HK-2 (cell line): ENCODE measurements around the gene PRAMEF2.
"Not testable (repeated sequence)": the region's sequence is repeated elsewhere in the genome, so short reads cannot be mapped to it uniquely, and the experiment has no call there.

Experiments used
- DNase-seq: peaks from one replicate; pipeline ENCODE4 v3.0.0-alpha.2; 2018; ENCODE audit not compliant: unreplicated experiment

PRAMEF2 gene, protein sequence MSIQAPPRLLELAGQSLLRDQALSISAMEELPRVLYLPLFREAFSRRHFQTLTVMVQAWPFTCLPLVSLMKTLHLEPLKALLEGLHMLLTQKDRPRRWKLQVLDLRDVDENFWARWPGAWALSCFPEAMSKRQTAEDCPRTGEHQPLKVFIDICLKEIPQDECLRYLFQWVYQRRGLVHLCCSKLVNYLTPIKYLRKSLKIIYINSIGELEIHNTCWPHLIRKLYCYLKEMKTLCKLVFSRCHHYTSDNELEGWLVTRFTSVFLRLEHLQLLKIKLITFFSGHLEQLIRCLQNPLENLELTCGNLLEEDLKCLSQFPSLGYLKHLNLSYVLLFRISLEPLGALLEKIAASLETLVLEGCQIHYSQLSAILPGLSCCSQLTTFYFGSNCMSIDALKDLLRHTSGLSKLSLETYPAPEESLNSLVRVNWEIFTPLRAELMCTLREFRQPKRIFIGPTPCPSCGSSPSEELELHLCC

DNA sequence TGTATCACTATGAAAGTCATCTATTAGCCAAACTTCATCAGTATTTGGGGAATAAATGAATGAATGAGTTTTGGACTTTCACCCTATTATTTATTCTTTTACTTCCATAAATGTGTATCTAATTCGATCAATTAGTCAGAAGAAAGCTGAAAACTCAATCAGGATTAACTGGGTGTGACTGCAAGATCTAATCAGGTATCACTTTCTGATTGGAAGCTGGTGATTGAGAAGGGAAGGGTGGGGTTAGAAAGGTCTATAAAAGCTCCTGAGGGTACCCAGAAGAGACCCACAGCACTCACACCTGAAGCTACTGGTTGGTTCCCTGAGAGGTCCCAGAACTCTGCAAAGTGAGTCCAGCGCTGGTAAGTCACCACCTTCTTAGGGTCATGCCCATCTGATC lies at the start of gene PRAMEF2:
PRAMEF2 (plus strand) TSS at position 301 of the 400 bp plus-strand sequence. CDS start 1,924 bp downstream, outside the sequence.
- DNase-seq: not testable (repeated sequence)

DNA sequence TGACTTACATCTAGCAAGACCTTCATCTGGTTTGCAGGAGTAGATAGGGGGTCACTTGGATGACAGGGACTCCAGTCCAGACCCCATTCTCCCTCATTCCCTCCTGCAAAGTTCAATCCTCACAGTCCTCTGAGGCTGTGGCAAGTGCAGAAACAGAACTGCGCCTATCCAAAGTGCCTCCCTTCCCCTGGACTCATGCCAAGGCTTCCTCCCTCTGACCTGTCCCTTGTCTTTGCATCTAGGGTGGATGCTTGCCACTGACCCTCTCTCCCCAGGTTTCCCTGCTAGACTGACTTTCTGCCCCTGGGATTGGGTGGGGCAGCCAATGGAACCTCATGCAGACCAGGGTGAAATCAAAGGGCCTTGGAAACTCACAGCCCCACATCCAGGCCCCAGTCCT lies 47.0 kb upstream of the PRAMEF2 start:
- DNase-seq: no peak

DNA sequence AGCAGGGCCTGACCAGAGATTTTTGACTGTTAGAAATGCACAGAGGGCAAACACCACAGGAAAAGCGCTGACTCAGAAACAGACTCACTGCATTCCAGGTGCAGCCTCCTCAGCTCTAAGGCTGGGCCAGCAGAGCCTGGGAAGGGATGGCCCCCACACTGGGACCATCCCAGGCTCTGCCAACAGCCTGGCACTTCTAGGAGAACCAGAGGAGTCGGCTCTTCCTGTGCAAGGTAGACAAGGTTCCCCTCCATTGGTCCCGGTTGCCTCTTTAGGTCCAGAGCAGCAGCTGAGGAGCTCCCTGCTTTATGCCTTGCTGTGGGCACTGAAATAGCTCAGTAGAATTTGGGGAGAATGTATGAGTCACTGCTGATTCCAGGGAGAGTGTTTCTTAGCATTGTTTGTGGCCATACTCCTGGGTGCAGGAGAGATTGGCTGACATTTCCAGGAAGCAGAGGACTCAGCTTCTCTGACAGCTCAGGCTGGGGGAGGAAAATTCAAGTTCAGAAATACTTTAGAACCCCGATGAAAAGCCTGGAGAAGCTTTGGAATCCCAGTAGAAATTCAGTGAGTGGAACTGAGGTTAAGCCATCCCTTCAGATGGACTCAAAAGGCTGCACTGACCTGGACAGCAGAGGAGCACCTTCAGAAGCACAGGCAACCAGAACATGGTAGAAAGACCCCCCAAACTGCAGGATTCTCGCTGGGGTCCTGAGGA lies 46.0 kb upstream of the PRAMEF2 start:
- DNase-seq: no peak

DNA sequence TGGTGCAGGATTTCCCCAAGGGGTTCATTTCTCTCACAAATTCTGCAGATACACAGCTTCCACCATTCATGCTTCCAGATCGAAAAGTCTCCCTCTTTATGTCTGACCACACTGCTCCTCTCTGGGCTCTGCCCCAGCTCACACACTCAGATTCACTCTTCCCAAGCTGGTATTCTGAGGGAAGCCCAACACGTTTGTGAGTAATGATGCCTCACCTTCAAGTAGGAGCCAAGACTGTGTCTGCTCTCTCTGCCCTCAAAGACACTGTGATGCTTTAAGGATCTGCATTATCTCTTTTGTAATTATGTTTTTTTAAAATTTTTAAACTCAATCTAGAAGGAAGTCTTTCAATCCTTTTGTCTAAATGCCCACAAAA lies 45.5 kb upstream of the PRAMEF2 start:
- DNase-seq: no peak

DNA sequence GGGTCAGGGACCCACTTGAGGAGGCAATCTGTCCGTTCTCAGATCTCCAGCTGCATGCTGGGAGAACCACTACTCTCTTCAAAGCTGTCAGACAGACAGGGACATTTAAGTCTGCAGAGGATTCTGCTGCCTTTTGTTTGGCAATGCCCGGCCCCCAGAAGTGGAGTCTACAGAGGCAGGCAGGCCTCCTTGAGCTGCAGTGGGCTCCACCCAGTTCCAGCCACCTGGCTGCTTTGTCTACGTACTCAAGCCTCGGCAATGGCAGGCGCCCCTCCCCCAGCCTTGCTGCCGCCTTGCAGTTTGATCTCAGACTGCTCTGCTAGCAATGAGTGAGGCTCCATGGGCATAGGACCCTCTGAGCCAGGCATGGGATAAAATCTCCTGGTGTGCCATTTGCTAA lies 37.8 kb upstream of the PRAMEF2 start:
- DNase-seq: not testable (repeated sequence)

DNA sequence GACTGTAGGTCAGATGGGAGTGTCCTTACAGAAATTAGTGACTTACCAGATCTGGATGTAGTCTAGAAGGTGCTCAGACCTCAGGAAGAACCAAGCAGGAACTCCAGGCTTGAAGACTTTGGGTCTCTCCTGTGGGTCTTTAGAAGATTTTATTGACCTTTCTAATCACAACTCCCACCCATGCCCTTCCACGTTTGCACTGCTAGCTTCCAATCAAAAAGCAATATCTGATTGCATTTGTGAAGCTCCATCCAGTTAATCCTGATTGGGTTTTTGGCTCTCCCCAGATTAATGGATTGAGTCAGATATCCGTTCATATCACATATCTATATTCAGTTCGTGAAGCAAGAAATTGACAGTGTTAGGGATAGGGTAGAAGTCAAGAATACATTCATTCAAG lies 25.6 kb upstream of the PRAMEF2 start, which contains the start of gene PRAMEF11:
PRAMEF11 (minus strand) TSS at position 101 of the 400 bp plus-strand sequence. CDS start 2,621 bp downstream, outside the sequence.
- DNase-seq: not testable (repeated sequence)

DNA sequence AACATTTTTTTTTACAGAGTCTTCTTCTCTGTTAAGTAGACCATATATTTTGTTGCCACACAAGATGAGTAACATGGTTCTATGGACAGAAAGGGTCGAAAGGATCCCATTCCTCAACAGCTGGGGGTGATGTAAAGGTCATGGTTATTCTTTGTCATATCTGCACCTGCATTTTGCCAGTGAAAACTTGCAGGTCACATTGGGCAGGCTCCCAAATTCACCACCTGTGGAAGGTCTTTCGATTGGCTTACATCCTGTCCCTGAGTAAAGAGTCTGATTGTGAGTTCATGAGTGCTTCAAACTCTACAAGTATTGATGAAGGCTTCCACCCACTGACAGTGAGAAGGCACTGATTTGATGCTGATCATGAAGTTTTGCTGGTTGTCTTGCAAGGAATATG lies 23.6 kb upstream of the PRAMEF2 start:
- DNase-seq: not testable (repeated sequence)

DNA sequence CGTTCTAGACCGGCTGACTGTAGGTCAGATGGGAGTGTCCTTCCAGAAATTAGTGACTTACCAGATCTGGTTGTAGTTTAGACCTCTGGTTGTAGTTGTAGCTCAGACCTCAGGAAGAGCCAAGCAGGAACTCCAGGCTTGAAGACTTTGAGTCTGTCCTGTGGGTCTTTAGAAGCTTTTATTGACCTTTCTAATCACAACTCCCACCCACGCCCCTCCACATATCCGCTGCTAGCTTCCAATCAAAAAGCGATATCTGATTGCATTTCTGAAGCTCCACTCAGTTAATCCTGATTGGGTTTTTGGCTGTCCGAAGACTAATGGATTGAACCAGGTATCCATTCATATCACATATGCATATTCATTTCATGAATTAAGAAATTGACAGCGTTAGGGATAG lies 8.3 kb upstream of the PRAMEF2 start, which contains the start of gene HNRNPCL1:
HNRNPCL1 (minus strand) TSS at position 101 of the 400 bp plus-strand sequence. CDS start 431 bp downstream, outside the sequence.
- DNase-seq: not testable (repeated sequence)

DNA sequence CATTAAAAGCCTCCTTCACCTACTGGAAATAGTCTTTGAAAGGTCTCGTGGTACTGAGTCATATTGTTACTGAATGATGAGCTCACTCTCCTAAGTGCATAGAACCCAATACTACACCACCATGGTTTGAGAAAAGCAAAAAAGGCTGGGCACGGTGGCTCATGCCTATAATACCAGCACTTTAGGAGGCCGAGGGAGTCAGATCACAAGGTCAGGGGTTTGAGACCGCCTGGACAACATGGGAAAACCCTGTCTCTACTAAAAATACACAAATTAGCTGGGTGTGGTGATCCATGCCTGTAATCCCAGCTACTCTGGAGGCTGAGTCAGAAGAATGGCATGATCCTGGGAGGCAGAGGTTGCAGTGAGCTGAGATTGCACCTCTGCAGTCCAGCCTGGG lies 5.1 kb upstream of the PRAMEF2 start:
- peak; percentile 14 for DNase-seq

DNA sequence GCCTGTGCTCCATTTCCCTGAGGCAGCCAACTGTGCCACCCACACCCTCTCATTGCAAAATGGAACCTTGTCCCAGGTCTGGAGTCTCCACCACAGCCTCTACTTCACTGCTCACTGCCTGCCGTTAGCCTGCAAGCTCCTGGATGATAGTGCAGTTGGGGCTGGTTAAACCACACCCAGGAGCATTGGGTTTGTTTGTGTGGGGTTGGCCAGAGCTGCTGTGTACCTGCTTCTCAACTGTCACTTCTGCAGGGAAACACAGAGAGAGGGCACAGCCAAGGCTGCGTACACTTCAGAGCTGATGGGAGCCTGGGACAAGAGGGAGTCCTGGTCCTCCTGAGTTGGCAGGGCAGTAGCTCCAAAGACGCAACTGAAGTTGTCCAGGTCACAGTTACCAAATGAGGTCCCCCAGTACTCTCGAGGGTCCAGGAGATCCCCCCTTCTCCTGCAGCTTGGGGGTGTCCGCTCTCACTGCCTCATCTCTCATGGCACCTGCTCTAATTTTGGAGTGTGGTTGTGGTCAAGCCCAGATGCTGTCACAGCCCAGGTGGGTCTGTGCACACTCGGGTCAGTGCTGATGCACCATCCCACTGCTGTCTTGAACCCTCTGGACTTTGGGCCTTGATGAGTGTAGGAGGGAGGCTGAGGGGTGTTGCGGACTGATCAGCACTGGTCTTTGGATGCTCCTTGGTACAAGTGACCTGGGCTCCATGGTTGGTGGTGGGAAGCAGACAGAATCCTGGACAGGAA lies 6.4 kb downstream of the PRAMEF2 start:
- DNase-seq: not testable (repeated sequence)

DNA sequence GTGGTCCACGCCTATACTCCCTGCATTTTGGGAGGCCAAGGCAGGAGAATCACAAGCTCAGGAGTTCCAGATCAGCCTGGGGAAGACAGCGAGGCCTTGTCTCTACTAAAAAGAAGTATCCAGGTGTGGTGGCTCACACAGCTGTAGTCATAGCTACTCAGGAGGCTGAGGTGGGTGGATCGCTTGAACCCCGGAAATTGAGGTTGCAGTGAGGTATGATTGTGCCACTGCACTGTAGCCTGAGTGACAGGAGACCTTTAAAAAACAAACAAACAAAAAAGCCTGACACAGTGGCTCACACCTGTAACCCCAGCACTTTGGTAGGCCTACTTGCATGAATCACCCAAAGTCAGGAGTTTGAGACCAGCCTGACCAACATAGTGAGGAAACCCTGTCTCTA lies 21.6 kb downstream of the PRAMEF2 start:
- not testable (repeated sequence) for DNase-seq

DNA sequence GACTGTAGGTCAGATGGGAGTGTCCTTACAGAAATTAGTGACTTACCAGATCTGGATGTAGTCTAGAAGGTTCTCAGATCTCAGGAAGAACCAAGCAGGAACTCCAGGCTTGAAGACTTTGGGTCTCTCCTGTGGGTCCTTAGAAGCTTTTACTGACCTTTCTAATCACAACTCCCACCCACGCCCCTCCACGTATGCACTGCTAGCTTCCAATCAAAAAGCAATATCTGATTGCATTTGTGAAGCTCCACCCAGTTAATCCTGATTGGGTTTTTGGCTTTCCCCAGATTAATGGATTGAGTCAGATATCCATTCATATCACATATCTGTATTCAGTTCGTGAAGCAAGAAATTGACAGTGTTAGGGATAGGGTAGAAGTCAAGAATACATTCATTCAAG lies 29.2 kb downstream of the PRAMEF2 start, which contains the start of gene PRAMEF4:
PRAMEF4 (minus strand) TSS at position 101 of the 400 bp plus-strand sequence. CDS start 2,807 bp downstream, outside the sequence.
- DNase-seq: not testable (repeated sequence)

DNA sequence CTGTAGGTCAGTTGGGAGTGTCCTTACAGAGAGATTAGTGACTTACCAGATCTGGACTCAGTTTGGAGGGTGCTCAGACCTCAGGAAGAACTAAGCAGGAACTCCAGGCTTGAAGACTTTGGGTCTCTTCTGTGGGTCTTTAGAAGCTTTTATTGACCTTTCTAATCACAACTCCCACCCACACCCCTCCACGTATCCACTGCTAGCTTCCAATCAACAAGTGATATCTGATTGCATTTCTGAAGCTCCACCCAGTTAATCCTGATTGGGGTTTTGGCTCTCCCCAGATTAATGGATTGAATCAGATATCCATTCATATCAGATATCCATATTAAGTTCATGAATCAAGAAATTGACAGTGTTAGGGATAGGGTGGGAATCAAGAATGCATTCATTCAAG lies 41.3 kb downstream of the PRAMEF2 start, which contains the start of gene PRAMEF10:
PRAMEF10 (minus strand) TSS at position 101 of the 400 bp plus-strand sequence. CDS start 2,423 bp downstream, outside the sequence.
- DNase-seq: not testable (repeated sequence)

DNA sequence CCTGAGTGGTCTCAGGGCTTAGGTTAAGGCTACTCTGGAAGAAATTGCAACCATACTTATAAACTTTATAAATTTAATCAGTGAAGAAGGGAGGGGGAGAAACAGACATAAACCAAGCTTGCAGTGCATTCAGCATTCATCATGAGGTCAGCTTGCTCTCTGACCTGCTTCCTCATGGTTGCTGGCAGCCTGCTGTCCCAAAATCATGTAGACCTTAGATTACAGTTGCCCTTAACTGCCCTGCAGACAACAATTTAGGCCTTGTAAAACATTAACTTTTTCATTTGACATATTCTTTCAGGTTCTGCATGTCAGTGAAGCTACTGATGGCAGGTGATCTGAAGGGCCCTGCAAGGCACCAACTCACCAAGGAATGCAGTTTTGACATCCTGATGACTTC lies 42.3 kb downstream of the PRAMEF2 start:
- DNase-seq: not testable (repeated sequence)

DNA sequence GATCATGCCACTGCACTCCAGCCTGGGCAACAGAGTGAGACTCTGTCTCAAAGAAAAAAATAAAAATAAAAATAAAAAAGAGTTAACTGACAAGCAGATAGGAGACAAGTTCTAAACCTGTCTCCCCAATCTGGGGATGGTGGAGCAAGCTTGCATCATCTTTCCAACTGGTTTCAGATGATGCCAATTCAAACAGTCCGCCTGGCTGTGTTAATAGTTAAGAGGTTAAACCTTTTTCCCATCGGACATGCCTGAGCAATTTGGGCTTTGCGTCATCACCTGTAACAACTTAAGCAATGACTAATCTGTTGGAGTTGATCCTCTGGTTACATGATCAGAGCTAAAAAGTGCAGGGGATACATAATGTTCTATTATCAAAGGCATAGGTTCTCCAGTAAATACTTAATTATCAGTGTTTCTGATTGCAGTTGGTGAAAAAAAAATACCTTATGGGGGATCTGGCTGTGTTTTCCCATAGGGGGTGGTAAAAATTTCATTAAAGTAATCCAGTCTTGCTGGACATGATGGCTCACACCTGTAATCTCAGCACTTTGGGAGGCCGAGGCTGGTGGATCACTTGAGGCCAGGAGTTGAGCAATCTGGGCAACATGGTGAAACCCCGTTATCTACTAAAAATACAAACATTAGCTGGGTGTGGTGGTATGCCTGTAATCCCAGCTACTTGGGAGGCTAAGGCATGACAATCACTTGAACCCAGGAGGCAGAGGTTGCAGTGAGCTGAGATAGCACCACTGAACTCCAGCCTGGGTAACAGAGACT lies 47.1 kb downstream of the PRAMEF2 start:
- not testable (repeated sequence) for DNase-seq
